Astrocyte (in vitro differentiated cells and primary cell): ENCODE data around the gene C20orf96. TPM values are rescaled to one million over a fixed set of nuclear protein-coding genes. Genes with fewer than 3 reads are reported as not detected.
A peak's percentile ranks its signal among the peaks of the same experiment; 100 is the strongest.

ENCODE experiments used
- DNase-seq: peaks from one replicate; pipeline ENCODE4 v3.0.0-alpha.2; 2010; ENCODE audit warnings: low read depth
- FAIRE-seq: peaks from 2 replicates; lab custom pipeline; 2011; peaks lifted over from hg19 to GRCh38; lab: Jason Lieb, UNC
- H2AFZ ChIP-seq: 2 replicates; pipeline ENCODE4 v1.6.0; 2012; ENCODE audit warnings: low read depth, low read length, inconsistent platforms
- H3K27ac ChIP-seq: 2 replicates; pipeline ENCODE4 v1.5.1; 2011; ENCODE audit warnings: low read depth, low read length, inconsistent platforms
- H3K27me3 ChIP-seq: 2 replicates; pipeline ENCODE4 v1.6.0; 2011; ENCODE audit warnings: low read length, inconsistent platforms; ENCODE audit not compliant: insufficient read depth
- H3K36me3 ChIP-seq: 2 replicates; pipeline ENCODE4 v1.5.1; 2011; ENCODE audit warnings: low read length, inconsistent platforms; ENCODE audit not compliant: insufficient read depth
- H3K4me1 ChIP-seq: 2 replicates; pipeline ENCODE4 v1.5.1; 2011; ENCODE audit warnings: low read length, inconsistent platforms; ENCODE audit not compliant: insufficient read depth
- H3K4me2 ChIP-seq: 2 replicates; pipeline ENCODE4 v1.6.0; 2012; ENCODE audit warnings: low read length, inconsistent platforms
- H3K4me3 ChIP-seq: 2 replicates; pipeline ENCODE4 v1.5.1; 2011; ENCODE audit warnings: low read depth, mild to moderate bottlenecking, low read length, inconsistent platforms; ENCODE audit not compliant: insufficient read depth
- H3K79me2 ChIP-seq: 2 replicates; pipeline ENCODE4 v1.6.0; 2012; ENCODE audit warnings: mild to moderate bottlenecking, low read length, inconsistent platforms; ENCODE audit not compliant: insufficient read depth
- H3K9ac ChIP-seq: 2 replicates; pipeline ENCODE4 v1.6.0; 2012; ENCODE audit warnings: mild to moderate bottlenecking, low read length, inconsistent platforms
- H3K9me3 ChIP-seq: 2 replicates; pipeline ENCODE4 v1.5.1; 2012; ENCODE audit warnings: low read depth, mild to moderate bottlenecking, low read length, inconsistent platforms; ENCODE audit not compliant: insufficient read depth
- H4K20me1 ChIP-seq: 2 replicates; pipeline ENCODE4 v1.6.0; 2012; ENCODE audit warnings: low read length, inconsistent platforms; ENCODE audit not compliant: insufficient read depth
- H3K27ac Mint-ChIP-seq: one replicate; pipeline ENCODE4 v1.8.0; 2021; ENCODE audit warnings: mild to moderate bottlenecking, mixed read lengths; ENCODE audit not compliant: unreplicated experiment
- H3K27me3 Mint-ChIP-seq: one replicate; pipeline ENCODE4 v1.8.0; 2021; ENCODE audit warnings: low read depth, mixed read lengths; ENCODE audit not compliant: unreplicated experiment
- H3K36me3 Mint-ChIP-seq: one replicate; pipeline ENCODE4 v1.8.0; 2021; ENCODE audit warnings: low read depth, mixed read lengths; ENCODE audit not compliant: unreplicated experiment
- H3K4me1 Mint-ChIP-seq: one replicate; pipeline ENCODE4 v1.8.0; 2021; ENCODE audit warnings: low read depth, mixed read lengths; ENCODE audit not compliant: unreplicated experiment
- H3K4me3 Mint-ChIP-seq: one replicate; pipeline ENCODE4 v1.8.0; 2021; ENCODE audit warnings: mild to moderate bottlenecking, moderate library complexity, mixed read lengths; ENCODE audit not compliant: unreplicated experiment
- H3K9me3 Mint-ChIP-seq: one replicate; pipeline ENCODE4 v1.8.0; 2021; ENCODE audit warnings: mild to moderate bottlenecking, mixed read lengths; ENCODE audit not compliant: unreplicated experiment
- EZH2 ChIP-seq: IDR thresholded peaks from 2 replicates; pipeline ENCODE4 v1.6.1; 2012; ENCODE audit warnings: mild to moderate bottlenecking, low read length, inconsistent platforms; ENCODE audit not compliant: insufficient read depth
- total RNA-seq: library from RNA; stranded (reverse); gene quantifications from 2 replicates; pipeline ENCODE4 v1.2.1, GENCODE V29; 2021
- TF ChIP-seq, protein P1 (sequence below): IDR thresholded peaks from 2 replicates; pipeline ENCODE4 v1.5.1; 2011; ENCODE audit warnings: low read depth, mild to moderate bottlenecking, inconsistent platforms, low read length, moderate library complexity; ENCODE audit not compliant: insufficient read depth

The C20orf96 gene
- total RNA-seq, 1 donor from 2014 or later, result 10.7 TPM

DNA sequence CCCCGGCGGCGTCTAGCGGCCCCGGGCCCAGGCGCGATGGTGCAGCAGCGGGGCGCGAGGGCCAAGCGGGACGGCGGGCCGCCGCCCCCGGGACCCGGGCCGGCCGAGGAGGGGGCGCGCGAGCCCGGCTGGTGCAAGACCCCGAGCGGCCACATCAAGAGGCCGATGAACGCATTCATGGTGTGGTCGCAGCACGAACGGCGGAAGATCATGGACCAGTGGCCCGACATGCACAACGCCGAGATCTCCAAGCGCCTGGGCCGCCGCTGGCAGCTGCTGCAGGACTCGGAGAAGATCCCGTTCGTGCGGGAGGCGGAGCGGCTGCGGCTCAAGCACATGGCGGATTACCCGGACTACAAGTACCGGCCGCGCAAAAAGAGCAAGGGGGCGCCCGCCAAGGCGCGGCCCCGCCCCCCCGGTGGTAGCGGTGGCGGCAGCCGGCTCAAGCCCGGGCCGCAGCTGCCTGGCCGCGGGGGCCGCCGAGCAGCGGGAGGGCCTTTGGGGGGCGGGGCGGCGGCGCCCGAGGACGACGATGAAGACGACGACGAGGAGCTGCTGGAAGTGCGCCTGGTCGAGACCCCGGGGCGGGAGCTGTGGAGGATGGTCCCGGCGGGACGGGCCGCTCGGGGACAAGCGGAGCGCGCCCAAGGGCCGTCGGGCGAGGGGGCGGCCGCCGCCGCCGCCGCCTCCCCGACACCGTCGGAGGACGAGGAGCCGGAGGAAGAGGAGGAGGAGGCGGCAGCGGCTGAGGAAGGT is 35.5 kb upstream of the C20orf96 start:
- H3K4me1 ChIP-seq, result peaks cover 45% of the 10 kb centered on the region
- DNase-seq (peak; percentile 42), FAIRE-seq (no peak)
- H3K4me3 ChIP-seq, result peak overlapping the region; percentile 76
- peaks cover 25% of the 10 kb centered on the region for H3K79me2 ChIP-seq
- peak overlapping the region; percentile 78 for H2AFZ ChIP-seq
- no peaks in the 10 kb centered on the region for H3K9me3 ChIP-seq
- H3K4me2 ChIP-seq, result peak overlapping the region; percentile 99
- H3K4me3 Mint-ChIP-seq, result peak overlapping the region; percentile 87
- no peaks in the 10 kb centered on the region for H3K36me3 ChIP-seq
- peaks cover 37% of the 10 kb centered on the region for H4K20me1 ChIP-seq
- H3K9ac ChIP-seq, result peak overlapping the region; percentile 75
- peak overlapping the region; percentile 71 for H3K27ac ChIP-seq
- TF ChIP-seq EZH2, result no peak
- TF ChIP-seq, protein P1, sequence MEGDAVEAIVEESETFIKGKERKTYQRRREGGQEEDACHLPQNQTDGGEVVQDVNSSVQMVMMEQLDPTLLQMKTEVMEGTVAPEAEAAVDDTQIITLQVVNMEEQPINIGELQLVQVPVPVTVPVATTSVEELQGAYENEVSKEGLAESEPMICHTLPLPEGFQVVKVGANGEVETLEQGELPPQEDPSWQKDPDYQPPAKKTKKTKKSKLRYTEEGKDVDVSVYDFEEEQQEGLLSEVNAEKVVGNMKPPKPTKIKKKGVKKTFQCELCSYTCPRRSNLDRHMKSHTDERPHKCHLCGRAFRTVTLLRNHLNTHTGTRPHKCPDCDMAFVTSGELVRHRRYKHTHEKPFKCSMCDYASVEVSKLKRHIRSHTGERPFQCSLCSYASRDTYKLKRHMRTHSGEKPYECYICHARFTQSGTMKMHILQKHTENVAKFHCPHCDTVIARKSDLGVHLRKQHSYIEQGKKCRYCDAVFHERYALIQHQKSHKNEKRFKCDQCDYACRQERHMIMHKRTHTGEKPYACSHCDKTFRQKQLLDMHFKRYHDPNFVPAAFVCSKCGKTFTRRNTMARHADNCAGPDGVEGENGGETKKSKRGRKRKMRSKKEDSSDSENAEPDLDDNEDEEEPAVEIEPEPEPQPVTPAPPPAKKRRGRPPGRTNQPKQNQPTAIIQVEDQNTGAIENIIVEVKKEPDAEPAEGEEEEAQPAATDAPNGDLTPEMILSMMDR, result no peak
- H3K36me3 Mint-ChIP-seq, result peaks cover 6% of the 10 kb centered on the region
- peaks cover 3% of the 10 kb centered on the region for H3K27me3 Mint-ChIP-seq
- no peaks in the 10 kb centered on the region for H3K27me3 ChIP-seq
- H3K9me3 Mint-ChIP-seq, result peaks cover 3% of the 10 kb centered on the region
- H3K27ac Mint-ChIP-seq, result peak overlapping the region; percentile 47
- peaks cover 27% of the 10 kb centered on the region for H3K4me1 Mint-ChIP-seq

DNA sequence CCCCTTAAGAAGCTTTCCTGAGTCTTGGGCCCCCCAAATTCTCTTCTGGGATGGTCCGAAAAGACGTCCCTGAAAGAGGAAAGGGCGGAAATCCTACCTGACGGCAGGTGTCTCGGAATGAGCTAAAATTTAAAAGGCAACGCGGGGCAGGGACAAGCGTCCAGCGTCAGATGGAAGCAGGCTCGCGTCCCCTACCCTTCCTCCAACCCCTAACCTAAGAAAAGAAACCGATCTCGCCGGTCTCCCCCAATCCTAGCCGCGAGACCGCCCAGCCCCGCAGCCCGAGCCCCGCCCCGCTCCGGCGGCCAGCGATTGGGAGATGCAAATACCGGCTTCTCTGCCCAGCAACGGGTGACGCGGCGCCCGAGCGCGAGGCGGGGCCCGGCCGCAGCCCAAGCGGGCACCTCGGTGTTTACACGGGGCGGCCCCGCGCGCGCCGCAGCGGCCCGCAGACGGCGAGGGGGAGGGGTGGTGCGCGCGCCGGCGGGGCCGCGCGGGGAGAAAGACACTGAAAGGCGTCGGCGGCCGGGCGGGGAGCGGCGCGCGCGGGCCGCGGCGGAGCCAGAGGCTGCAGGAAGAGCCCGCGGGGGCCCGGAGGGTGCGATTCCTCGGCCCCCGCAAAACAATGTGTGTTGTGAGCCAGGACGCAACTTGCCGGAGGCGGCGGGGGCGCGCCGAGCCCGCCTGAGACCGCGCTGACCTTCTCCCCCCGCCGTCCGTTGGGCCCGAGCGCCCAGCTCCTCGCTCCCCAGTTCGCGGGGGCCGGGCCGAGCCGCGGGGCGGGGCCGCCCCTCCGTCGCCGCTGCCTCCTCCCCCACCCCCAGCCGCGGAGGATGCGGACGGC is 34.7 kb upstream of the C20orf96 start, which contains the start of gene SOX12:
SOX12 (plus strand) TSS at position 508 of the 844 bp plus-strand sequence. CDS start 373 bp downstream, outside the sequence.
- H3K4me3 ChIP-seq, result peak within 1 kb of the TSS; percentile 76
- H3K9ac ChIP-seq, result peak within 1 kb of the TSS; percentile 75
- H3K36me3 Mint-ChIP-seq, result peaks cover 7% of the 10 kb centered on the region
- peaks cover 3% of the 10 kb centered on the region for H3K27me3 Mint-ChIP-seq
- no peaks in the 10 kb centered on the region for H3K36me3 ChIP-seq
- H3K4me3 Mint-ChIP-seq, result peak within 1 kb of the TSS; percentile 90
- peak within 1 kb of the TSS; percentile 71 for H3K27ac ChIP-seq
- peaks cover 39% of the 10 kb centered on the region for H3K4me1 ChIP-seq
- H2AFZ ChIP-seq, result peak within 1 kb of the TSS; percentile 87
- H3K79me2 ChIP-seq, result peaks cover 25% of the 10 kb centered on the region
- H3K4me2 ChIP-seq, result peak within 1 kb of the TSS; percentile 99
- peaks cover 19% of the 10 kb centered on the region for H3K4me1 Mint-ChIP-seq
- H3K9me3 ChIP-seq, result no peaks in the 10 kb centered on the region
- FAIRE-seq, result no peak
- no peaks in the 10 kb centered on the region for H3K27me3 ChIP-seq
- TF ChIP-seq EZH2, result no peak
- TF ChIP-seq, protein P1, result no peak
- peaks cover 3% of the 10 kb centered on the region for H3K9me3 Mint-ChIP-seq
- peak; percentile 75 for DNase-seq
- H3K27ac Mint-ChIP-seq, result peak within 1 kb of the TSS; percentile 87
- peaks cover 29% of the 10 kb centered on the region for H4K20me1 ChIP-seq
